22Rv1 (cell line): ENCODE measurements around the gene MAD1L1.

Experiments
- CTCF ChIP-seq: fragments of 450-650 bp; IDR thresholded peaks from 2 replicates; pipeline ENCODE4 v1.5.1; 2017; ENCODE audit warnings: mild to moderate bottlenecking
- ZFX ChIP-seq: fragments of 450-650 bp; IDR thresholded peaks from 2 replicates; pipeline ENCODE4 v1.6.1; 2017; ENCODE audit warnings: antibody characterized with exemption, borderline replicate concordance

- TF ChIP-seq CTCF (no peak), ZFX (no peak)
Measured at GRCh38 chr7:2025188-2025587, 207.6 kb downstream of the MAD1L1 start.
